ENCODE data around the gene SARDH.

SARDH gene

GRCh38 chr9:133661846-133662540 is 76.2 kb downstream of the SARDH start:
- DNase-seq = no peak

DNA sequence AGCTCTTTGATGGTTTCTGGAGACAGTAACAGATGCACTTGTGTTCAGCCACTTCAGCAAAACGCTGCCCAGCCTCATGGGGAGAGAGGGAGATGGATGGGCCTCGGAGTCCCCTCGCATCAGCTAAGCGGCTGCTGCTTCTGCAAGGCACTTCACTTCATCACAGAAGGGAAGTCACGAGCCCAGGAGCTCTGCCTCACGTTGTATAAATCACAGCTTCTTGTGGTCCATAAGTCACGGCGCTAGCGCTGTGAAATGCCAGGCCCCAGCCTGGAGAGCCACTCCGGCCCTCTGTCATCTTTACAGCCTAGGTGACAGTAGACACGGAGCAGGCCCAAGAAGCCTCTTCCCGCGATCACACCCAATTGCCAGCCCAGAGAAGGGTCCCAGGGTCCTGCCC is 78.6 kb downstream of the SARDH start:
- no peak for DNase-seq

DNA sequence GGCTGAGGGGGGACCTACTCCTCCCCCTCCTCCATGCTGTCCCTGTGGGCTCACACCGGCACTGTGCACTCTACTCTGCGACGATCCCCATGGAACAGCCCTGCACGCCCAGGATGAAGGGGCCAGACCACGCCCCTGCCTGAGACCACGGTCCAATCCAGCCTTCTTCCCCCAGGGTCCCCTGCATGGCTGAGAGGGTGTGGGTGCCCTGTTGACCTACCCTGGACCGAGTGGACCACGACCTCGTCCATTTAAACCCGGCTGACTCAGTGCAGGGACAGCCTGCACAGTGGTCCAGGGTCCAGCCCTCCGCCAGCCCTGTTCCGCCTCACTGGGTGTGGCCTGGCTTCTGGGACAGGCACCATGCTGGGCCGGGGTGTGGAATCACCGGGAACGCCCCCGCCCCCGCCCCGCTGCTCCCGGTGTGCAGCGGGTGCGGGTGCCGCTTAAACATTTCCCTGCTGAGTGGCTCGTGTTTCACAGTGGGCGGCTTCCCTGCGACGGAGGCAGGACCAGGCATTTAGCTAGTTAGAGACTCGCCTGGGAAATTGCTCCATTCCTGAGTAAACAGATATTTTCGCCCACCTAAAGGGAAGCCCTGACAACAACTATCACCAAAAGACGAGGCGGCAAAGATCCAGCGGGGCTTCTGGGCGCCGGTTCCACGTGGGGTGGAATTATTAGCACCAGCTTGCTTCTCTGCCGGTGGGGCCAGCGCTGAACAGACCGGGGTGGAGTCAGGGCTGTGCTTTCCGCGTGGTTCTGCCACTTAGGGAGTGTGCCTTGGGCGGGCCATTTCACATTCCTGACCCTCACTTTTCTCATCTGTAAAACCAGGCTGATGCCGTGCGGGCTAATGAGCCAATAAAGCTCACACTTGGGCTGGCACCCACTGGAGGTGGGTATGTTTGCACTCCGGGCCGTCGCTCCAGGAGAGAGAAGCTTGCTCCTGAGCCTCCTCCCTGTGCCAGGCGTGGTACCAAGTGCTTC is 79.4 kb downstream of the SARDH start:
- no peak for DNase-seq

DNA sequence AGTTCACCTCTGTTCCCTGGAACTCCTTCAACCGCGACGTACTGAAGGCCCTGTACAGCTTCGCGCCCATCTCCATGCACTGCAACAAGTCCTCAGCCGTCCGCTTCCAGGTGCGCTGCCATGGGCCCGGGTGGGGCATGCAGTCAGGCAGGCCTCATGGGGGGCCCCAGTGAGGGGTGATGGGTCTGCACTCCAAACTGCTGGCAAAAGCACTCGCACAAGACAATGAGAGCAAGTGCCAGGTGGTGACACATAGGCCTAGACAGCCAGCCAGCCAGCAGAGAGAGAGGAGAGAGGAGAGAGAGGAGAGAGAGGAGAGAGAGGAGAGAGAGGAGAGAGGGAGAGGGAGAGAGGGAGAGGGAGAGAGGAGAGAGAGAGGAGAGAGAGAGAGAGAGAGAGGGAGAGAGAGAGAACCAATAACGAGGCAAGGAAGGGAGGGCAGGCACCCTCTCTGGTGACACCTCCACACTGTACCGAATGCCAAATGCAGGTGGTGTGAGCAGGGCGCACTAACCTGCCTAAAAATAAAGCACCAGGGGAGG is 81.0 kb downstream of the SARDH start:
- DNase-seq = no peak

DNA sequence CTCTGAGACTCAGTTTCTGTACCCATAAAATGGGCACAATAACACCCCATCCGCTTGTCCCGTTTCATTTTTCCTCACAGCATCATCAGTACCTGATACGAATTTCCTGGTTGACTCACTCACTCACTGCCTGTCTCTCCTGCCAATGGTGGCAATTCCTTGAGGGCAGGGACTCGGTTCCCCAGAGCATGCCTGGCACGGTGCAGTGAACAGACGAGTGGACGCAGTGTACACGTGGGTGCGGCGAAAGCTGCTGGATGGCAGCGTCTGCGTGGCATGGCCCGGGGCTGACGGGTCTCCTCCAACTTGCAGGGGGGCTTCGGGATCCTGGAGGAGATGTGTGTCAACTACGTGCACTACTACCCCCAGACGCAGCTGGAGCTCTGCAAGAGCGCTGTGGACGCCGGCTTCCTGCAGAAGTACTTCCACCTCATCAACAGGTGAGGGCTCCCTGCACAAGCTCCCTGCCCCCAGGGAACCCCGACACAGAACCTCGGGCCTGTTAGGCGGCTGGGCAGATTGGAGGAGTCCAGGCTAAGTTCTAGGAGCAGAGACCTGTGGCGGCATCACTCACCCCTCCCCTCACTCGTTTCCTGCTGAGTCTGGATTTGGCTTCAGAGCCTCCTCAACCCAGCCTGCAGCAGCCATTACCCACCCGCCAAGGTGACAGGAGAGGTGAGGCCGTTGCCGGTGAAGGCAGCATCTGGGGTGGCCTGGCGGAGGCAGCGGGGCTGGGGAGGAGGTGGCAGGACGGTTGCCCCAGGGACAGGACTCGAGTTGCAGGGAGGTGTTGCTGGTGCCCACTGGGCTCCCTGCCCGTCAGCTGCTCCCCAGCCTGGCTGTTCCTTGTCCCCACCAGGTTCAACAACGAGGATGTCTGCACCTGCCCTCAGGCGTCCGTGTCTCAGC is 81.7 kb downstream of the SARDH start:
- no peak for DNase-seq

GRCh38 chr9:133655701-133656100 is 82.5 kb downstream of the SARDH start:
- no peak for DNase-seq

DNA sequence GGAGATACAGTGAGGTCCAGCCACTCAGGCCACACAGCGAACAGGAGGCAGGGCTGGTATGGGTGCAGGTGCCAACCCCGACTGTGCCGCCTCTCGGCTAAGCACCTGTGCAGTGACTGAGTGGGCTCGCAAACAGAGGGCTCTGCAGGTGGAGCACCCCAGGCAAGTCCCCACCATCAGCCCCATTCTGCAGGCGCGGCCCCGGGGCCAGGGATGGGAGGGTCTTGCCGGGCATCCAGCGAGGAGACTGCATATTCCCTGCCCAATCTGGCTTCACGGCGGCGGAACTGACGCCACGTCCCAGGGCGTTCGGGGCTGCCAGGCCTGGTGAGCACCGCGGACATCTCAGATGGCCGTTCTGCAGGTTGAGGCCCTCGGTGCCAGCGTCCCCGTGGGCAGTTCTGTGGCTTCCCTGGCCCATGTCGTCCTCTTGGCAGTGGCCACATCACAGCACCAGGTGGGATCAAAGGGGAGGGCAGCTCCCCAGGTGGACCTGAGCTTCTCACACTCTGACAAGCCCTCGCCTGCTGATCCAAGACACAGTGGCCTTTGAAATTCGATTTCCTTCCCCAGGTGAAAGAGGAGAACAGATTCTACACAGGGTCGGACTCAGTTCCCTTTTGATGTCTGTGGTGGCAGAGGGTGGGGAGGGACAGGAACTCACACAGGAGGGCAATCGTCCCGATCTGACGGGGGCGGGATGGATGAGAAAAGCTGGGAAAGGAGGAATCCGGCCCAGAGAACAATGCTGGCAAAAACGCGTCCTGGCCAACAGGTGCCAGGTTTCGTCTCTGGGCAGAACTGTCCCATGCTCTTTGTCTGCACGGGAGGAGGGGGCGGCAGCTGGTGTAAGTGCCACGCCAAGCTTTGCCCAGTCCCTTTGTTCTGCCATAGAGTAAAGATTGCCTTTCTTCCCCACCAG is 83.2 kb downstream of the SARDH start:
- DNase-seq = no peak

- no peak for DNase-seq
Measured at GRCh38 chr9:133653638-133654037, 84.5 kb downstream of the SARDH start.

- DNase-seq = no peak
Measured at GRCh38 chr9:133650026-133650425, 88.1 kb downstream of the SARDH start.

GRCh38 chr9:133649194-133649593 is 89.0 kb downstream of the SARDH start:
- DNase-seq = no peak

DNA sequence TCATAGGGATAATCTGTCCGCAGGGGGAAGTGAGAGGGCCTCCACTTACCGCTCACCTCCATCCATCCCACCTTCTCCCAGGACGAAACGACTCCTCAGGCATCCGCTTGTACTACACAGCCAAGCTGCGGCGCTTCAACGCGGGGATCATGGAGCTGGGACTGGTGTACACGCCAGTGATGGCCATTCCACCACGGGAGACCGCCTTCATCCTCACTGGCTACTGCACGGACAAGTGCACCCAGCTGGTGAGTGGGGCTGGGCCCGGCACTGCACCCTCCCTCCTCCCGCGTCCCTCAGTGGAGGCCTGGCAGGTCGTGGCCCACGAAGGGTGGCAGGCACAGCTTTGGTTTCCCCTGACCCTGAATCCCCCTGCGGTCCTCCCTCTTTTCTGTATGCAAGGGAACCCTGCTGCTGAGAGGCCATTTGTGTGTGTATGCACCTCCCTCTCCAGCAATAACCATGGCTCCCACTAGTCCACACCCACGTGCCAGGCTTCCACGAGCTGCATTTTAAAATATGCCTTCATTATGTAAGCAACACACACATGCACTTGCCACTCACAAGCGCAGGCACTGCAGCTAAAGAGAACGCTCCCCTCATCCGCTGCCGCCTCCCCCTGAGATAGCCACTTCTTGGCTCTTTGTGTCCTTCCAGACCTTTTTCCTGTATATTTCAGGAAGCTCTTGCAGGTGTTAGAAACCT is 90.2 kb downstream of the SARDH start:
- no peak for DNase-seq

DNA sequence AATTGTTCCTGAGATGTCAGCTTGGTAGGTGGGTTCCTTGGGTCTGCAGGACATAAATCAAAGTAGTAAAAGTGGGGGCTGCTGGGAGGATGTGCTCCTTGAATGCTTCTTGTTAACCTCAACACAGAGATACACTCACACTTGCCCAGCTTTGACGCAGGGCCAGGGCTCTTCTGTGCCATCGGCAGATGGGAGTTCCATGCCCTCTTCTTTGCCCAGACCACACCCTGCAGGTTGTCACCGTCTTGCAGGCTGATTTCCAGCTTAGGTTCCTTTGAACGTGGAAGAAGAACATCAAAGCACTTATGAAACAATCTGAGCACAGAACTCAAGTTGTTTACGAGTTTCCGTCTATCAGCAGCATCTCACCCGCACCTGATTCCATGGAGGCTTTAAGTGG is 91.0 kb downstream of the SARDH start:
- DNase-seq = no peak

DNA sequence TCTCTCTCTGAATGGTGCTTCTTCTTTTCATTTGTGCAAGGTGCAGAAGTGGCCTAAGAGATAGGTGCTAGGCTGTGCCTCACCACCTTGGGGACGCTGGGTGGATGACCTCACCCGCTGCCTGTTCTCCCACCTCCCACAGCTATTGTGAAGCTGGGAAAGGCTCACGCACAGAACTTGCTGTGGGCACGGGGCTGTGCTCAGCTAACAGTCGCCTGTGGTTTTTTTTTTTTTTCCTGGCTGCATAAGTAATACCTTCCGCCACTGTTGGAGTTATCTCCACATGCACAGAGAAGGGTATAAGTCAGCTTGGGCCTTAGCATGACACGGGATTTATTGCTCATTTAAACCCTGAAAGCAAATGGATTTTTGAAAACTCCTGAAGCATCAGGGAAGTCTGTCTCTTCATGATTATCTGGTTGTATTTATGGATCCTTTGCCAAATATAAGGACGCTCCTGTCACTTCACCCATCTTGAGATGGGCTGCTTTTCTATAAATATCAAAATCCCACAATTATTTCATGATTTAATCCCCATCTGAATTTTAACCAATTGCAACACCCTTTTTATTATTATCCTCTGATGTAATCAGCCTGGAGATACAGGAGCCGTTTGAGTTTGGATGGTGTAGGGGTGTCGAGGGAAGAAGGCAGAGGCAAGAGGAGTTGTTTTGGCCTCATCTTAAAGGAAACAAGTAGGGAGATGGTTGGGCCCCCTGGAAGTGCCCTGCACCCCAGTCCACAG is 93.0 kb downstream of the SARDH start:
- no peak for DNase-seq

- DNase-seq = no peak
Measured at GRCh38 chr9:133643978-133644760, 94.0 kb downstream of the SARDH start.

GRCh38 chr9:133643362-133643755 is 94.8 kb downstream of the SARDH start:
- DNase-seq = no peak

DNA sequence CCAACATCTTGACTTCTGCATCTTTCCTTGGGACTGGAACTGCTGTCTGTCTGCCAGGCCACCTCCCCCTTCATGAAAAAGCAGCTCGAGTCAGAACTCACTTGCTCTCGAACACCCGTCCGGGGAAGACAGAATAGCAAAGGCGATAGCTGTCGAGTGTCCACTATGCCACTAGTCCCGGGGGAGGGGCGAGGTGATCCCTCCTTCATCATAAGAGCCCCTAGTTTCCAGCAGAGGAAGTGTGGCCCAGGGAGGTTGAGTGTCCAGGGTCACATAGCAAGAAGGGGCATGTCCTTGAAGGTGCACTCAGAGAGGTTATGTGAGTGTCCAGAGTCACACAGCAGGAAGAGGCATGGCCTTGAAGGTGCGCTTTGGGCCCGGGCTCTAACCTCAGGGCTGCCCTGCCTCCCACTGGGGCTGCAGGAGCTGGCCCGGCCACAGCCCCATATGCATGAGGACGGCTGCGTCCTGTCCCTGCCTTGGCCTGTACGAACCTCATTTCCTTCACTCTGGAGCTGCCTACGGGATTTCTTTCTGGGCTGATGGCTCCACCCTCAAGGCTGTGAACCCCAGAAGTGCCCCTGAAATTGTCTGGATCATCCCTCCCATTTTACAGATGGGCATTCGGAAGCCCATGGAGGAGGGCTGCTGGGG is 95.3 kb downstream of the SARDH start:
- DNase-seq = no peak

- no peak for DNase-seq
Measured at GRCh38 chr9:133641861-133642595, 96.1 kb downstream of the SARDH start.

DNA sequence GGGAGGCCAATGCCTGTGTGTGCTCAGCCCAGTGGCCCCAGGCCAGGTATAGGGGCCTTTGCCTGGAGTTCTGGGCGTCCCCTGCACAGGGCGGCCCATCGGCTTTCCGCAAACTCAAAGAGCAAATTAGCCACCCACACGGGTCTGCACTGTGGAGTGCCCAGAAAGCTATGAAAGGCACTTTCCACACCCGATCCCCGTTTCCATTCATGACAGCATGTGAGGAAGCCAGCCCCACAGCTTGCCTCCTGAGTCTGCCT is 96.8 kb downstream of the SARDH start:
- DNase-seq = peak in 1 of 2 experiments; percentile 37
